ENCODE measurements around the gene PECR. TPM values are rescaled to one million over a fixed set of nuclear protein-coding genes. Genes with fewer than 3 reads are reported as not detected.

The PECR gene
- 16.2 TPM for total RNA-seq

DNA sequence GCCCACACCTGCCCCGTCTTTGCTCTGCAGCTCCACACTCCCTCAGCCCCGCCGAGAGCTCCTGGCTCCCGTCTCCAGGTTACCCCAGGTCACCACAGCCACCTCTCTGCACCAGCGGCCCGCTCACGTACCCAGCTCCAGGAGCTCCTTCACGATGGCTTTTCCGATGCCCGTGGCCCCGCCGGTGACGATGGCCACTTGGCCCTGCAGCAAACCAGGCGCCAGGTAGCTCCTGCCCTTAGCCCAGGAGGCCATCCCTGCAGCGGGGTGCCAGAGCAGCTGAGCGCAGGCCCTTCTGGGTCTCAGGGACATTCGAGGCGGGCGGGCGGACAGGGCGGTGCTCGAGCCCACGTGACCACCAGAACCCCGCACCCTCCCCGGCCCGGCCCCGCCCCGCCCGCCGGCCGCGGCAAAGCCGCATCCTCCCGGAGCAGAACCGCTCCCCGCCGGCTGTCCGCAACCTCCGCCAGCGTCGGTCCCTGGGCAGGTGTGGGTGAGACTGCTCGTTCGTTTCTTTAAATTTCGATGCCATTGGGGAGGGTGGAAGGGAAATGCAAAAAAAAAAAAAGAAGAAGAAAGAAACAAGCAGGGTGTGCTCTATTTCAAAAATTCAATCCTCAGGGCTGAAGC, at the start of gene PECR, which contains the start of gene TMEM169:
Gene PECR (minus strand): TSS at position 323 of the 630 bp plus-strand sequence. CDS start 68 bp downstream, at position 255.
Gene TMEM169 (plus strand): TSS at position 433 of the 630 bp plus-strand sequence. CDS start 14,045 bp downstream, outside the sequence.
- Histone ChIP-seq H3K9ac (ENCODE audit: low read depth in 1 of 3, low read length in 3 of 3) (peak within 1 kb of the TSS; percentile 74 to 89 (median 76)), H3K4me1 (ENCODE audit: control insufficient read depth in 3 of 3, insufficient read depth in 3 of 3, low read length in 3 of 3) (peaks cover 8 to 12% (median 9%) of the 10 kb centered on the region in 3 donors), H3K27ac (ENCODE audit: low read depth, low read length) (no peak within 1 kb of the TSS), H3K27me3 (ENCODE audit: control insufficient read depth in 3 of 3, insufficient read depth in 3 of 3, low read length in 3 of 3) (peaks cover 0 to 4% (median 0%) of the 10 kb centered on the region in 3 donors), H3K36me3 (ENCODE audit: control insufficient read depth in 3 of 3, insufficient read depth in 3 of 3, low read length in 3 of 3) (no peaks in the 10 kb centered on the region), H3K9me3 (ENCODE audit: control insufficient read depth in 3 of 3, low read length in 3 of 3) (no peaks in the 10 kb centered on the region), H3K4me3 (ENCODE audit: low read length in 3 of 3) (peak within 1 kb of the TSS; percentile 82 to 90 (median 89))

DNA sequence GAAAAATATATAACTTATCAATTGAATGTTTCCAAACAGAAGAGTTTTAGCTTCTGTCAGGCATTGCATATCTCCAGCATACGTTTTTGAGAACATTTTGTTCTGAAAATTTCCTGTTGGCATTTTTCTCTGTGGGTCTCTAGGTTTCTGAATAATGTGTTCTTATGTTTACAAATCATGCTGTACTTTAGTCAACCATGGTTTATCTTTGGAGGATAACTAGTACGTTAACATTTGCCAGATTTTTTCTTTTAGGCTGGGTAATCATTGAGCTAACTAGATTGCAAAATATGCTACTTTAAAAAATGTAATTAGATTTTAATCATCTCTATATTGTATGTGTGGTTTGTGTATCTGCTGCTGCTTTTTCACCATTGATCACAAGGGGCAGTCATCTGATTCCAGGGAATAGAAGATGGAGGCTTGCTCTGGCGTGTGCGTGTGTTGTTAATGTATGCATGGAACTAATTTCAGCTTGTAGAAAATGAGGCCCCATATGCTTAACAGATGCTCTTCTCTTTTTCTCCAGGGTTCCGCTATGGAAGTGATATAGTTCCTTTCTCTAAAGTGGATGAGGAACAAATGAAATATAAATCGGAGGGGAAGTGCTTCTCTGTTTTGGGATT, 48.9 kb upstream of the PECR start:
- H3K27ac ChIP-seq (ENCODE audit: low read depth, low read length), result no peak overlapping the region
- H3K4me1 ChIP-seq (ENCODE audit: control insufficient read depth in 3 of 3, insufficient read depth in 3 of 3, low read length in 3 of 3), result no peaks in the 10 kb centered on the region
- peaks cover 43 to 82% (median 71%) of the 10 kb centered on the region in 3 donors for H3K36me3 ChIP-seq (ENCODE audit: control insufficient read depth in 3 of 3, insufficient read depth in 3 of 3, low read length in 3 of 3)
- no peaks in the 10 kb centered on the region for H3K9me3 ChIP-seq (ENCODE audit: control insufficient read depth in 3 of 3, low read length in 3 of 3)
- no peak overlapping the region for H3K4me3 ChIP-seq (ENCODE audit: low read length in 3 of 3)
- no peak overlapping the region for H3K9ac ChIP-seq (ENCODE audit: low read depth in 1 of 3, low read length in 3 of 3)
- no peaks in the 10 kb centered on the region for H3K27me3 ChIP-seq (ENCODE audit: control insufficient read depth in 3 of 3, insufficient read depth in 3 of 3, low read length in 3 of 3)

GRCh38 chr2:216126943-216127342, 45.3 kb upstream of the PECR start:
- Histone ChIP-seq H3K9ac (ENCODE audit: low read depth in 1 of 3, low read length in 3 of 3) (no peak overlapping the region), H3K4me3 (ENCODE audit: low read length in 3 of 3) (no peak overlapping the region), H3K9me3 (ENCODE audit: control insufficient read depth in 3 of 3, low read length in 3 of 3) (no peaks in the 10 kb centered on the region), H3K27me3 (ENCODE audit: control insufficient read depth in 3 of 3, insufficient read depth in 3 of 3, low read length in 3 of 3) (no peaks in the 10 kb centered on the region), H3K4me1 (ENCODE audit: control insufficient read depth in 3 of 3, insufficient read depth in 3 of 3, low read length in 3 of 3) (no peaks in the 10 kb centered on the region), H3K27ac (ENCODE audit: low read depth, low read length) (no peak overlapping the region), H3K36me3 (ENCODE audit: control insufficient read depth in 3 of 3, insufficient read depth in 3 of 3, low read length in 3 of 3) (peaks cover 34 to 76% (median 62%) of the 10 kb centered on the region in 3 donors)

DNA sequence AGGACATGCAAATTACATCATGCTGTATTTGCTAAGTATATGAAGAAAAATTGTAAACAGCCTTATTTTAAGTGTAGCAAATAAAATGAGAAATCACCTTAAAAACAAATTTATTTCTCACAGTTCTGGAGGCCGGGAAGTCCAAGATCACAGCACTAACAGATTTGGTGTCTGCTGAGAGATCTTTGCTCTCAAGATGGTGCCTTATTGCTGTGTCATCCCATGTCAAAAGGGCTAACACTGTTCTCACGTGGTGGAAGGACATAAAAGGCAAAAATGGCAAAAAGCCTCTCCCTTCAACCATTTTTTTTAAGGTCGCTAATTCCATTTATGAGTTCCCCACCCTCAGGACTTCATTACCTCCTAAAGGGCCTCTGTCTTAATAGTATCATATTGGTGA, 39.6 kb upstream of the PECR start:
- no peaks in the 10 kb centered on the region for H3K9me3 ChIP-seq (ENCODE audit: control insufficient read depth in 3 of 3, low read length in 3 of 3)
- no peak overlapping the region for H3K4me3 ChIP-seq (ENCODE audit: low read length in 3 of 3)
- H3K27me3 ChIP-seq (ENCODE audit: control insufficient read depth in 3 of 3, insufficient read depth in 3 of 3, low read length in 3 of 3), result no peaks in the 10 kb centered on the region
- H3K36me3 ChIP-seq (ENCODE audit: control insufficient read depth in 3 of 3, insufficient read depth in 3 of 3, low read length in 3 of 3), result peaks cover 26 to 75% (median 64%) of the 10 kb centered on the region in 3 donors
- H3K4me1 ChIP-seq (ENCODE audit: control insufficient read depth in 3 of 3, insufficient read depth in 3 of 3, low read length in 3 of 3), result peaks cover 0 to under 1% (median 0%) of the 10 kb centered on the region in 3 donors
- no peak overlapping the region for H3K9ac ChIP-seq (ENCODE audit: low read depth in 1 of 3, low read length in 3 of 3)
- no peak overlapping the region for H3K27ac ChIP-seq (ENCODE audit: low read depth, low read length)

DNA sequence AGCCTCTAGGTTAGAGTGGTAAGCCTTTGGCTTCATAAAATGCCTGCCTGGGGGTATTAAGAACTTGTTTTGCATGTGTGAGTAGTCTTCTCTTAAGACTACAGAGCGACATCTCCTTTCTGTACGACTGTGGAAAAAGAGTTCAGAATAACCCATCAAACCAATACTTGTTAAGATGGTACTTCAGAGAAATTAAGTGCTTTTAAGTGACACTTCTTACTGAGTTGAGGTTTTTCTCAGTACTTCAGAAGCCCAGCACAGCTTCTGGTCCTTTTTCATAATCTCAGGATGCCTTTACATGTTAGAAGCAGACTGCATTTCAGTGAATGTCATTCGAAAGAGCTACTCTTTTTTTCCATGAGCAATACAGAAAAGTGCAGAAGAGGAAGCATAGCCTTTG, 38.4 kb upstream of the PECR start:
- peaks cover 20 to 64% (median 57%) of the 10 kb centered on the region in 3 donors for H3K36me3 ChIP-seq (ENCODE audit: control insufficient read depth in 3 of 3, insufficient read depth in 3 of 3, low read length in 3 of 3)
- H3K27ac ChIP-seq (ENCODE audit: low read depth, low read length), result no peak overlapping the region
- H3K4me3 ChIP-seq (ENCODE audit: low read length in 3 of 3), result no peak overlapping the region
- no peaks in the 10 kb centered on the region for H3K27me3 ChIP-seq (ENCODE audit: control insufficient read depth in 3 of 3, insufficient read depth in 3 of 3, low read length in 3 of 3)
- peaks cover 0 to 12% (median 6%) of the 10 kb centered on the region in 3 donors for H3K4me1 ChIP-seq (ENCODE audit: control insufficient read depth in 3 of 3, insufficient read depth in 3 of 3, low read length in 3 of 3)
- H3K9me3 ChIP-seq (ENCODE audit: control insufficient read depth in 3 of 3, low read length in 3 of 3), result no peaks in the 10 kb centered on the region
- no peak overlapping the region for H3K9ac ChIP-seq (ENCODE audit: low read depth in 1 of 3, low read length in 3 of 3)

GRCh38 chr2:216119146-216119545, 37.5 kb upstream of the PECR start:
- H3K27ac ChIP-seq (ENCODE audit: low read depth, low read length), result no peak overlapping the region
- H3K4me1 ChIP-seq (ENCODE audit: control insufficient read depth in 3 of 3, insufficient read depth in 3 of 3, low read length in 3 of 3), result peaks cover 4 to 16% (median 10%) of the 10 kb centered on the region in 3 donors
- no peak overlapping the region for H3K4me3 ChIP-seq (ENCODE audit: low read length in 3 of 3)
- peaks cover 20 to 58% (median 49%) of the 10 kb centered on the region in 3 donors for H3K36me3 ChIP-seq (ENCODE audit: control insufficient read depth in 3 of 3, insufficient read depth in 3 of 3, low read length in 3 of 3)
- H3K9me3 ChIP-seq (ENCODE audit: control insufficient read depth in 3 of 3, low read length in 3 of 3), result no peaks in the 10 kb centered on the region
- no peaks in the 10 kb centered on the region for H3K27me3 ChIP-seq (ENCODE audit: control insufficient read depth in 3 of 3, insufficient read depth in 3 of 3, low read length in 3 of 3)
- H3K9ac ChIP-seq (ENCODE audit: low read depth in 1 of 3, low read length in 3 of 3), result no peak overlapping the region

DNA sequence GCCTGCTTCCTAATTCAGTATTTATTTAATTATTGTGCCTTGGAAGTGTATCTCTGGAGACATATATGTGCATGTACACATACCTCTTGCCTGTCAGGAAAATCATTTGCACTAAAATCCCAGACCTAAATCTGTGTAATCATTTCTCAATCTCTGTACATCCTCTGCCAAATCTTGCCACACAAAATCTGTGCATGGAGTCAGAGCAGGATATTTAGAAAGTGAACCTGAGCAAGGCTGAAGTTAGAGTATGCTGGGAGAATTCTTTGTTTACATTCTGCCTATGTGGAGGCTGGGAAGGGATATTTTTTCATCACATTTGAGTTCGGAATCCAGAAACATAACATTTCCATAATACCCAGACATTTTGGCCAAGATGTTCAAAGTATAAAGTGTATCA, 36.9 kb upstream of the PECR start:
- H3K4me3 ChIP-seq (ENCODE audit: low read length in 3 of 3), result no peak overlapping the region
- H3K27me3 ChIP-seq (ENCODE audit: control insufficient read depth in 3 of 3, insufficient read depth in 3 of 3, low read length in 3 of 3), result no peaks in the 10 kb centered on the region
- H3K9ac ChIP-seq (ENCODE audit: low read depth in 1 of 3, low read length in 3 of 3), result no peak overlapping the region
- H3K4me1 ChIP-seq (ENCODE audit: control insufficient read depth in 3 of 3, insufficient read depth in 3 of 3, low read length in 3 of 3), result peaks cover 5 to 18% (median 11%) of the 10 kb centered on the region in 3 donors
- H3K9me3 ChIP-seq (ENCODE audit: control insufficient read depth in 3 of 3, low read length in 3 of 3), result no peaks in the 10 kb centered on the region
- no peak overlapping the region for H3K27ac ChIP-seq (ENCODE audit: low read depth, low read length)
- H3K36me3 ChIP-seq (ENCODE audit: control insufficient read depth in 3 of 3, insufficient read depth in 3 of 3, low read length in 3 of 3), result peaks cover 24 to 60% (median 45%) of the 10 kb centered on the region in 3 donors

DNA sequence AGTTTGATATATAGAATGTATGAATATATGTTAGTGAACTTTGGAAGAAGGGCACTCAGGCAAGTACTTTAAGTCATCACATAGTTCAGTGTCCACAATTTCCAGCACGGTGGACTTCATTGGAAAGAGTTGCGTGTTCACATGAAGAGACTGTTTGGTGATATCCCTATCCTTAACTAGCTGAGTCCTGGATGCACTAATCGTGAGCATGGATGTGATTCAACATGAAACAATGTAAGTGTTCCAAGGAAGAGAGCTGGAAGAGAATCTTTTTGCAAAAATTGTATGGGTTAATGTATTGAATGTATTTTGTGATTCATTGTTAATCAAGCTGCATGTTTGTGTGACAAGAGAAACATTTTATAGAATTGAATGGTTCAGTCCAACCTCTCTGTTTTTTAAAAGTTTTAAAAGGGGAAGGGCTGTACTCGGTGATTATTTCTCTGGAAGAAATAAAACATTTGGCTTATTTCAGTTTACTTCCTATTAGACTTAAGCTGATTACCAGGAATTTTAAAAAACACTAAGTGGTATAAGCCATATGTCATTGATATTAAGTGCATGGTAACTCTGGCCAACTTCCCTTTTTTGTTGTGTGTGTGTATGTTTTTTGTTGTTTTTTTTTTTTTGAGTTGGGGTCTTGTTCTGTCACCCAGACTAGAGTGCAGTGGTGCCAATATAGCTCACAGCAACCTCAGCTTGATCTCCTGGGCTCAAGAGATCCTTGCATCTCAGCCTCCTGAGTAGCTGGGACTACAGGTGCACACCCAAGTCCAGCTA, 36.1 kb upstream of the PECR start:
- Histone ChIP-seq H3K27ac (ENCODE audit: low read depth, low read length) (no peak overlapping the region), H3K27me3 (ENCODE audit: control insufficient read depth in 3 of 3, insufficient read depth in 3 of 3, low read length in 3 of 3) (no peaks in the 10 kb centered on the region), H3K36me3 (ENCODE audit: control insufficient read depth in 3 of 3, insufficient read depth in 3 of 3, low read length in 3 of 3) (peaks cover 21 to 63% (median 42%) of the 10 kb centered on the region in 3 donors), H3K9ac (ENCODE audit: low read depth in 1 of 3, low read length in 3 of 3) (no peak overlapping the region), H3K4me1 (ENCODE audit: control insufficient read depth in 3 of 3, insufficient read depth in 3 of 3, low read length in 3 of 3) (peaks cover 5 to 18% (median 11%) of the 10 kb centered on the region in 3 donors), H3K4me3 (ENCODE audit: low read length in 3 of 3) (no peak overlapping the region), H3K9me3 (ENCODE audit: control insufficient read depth in 3 of 3, low read length in 3 of 3) (no peaks in the 10 kb centered on the region)

DNA sequence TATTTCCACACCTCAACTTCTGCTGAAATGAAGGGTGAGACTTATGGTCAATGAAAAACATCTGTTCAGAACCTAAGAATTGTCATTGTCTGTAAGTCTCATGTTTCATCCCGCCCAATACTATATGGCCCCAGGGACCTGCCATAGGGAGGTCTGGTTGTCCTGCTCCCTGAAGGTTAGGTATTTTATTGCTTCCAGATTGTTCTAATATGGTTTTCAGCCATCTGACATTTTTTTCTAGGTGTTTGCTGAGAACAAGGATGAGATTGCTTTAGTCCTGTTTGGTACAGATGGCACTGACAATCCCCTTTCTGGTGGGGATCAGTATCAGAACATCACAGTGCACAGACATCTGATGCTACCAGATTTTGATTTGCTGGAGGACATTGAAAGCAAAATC, 34.8 kb upstream of the PECR start:
- Histone ChIP-seq H3K9ac (ENCODE audit: low read depth in 1 of 3, low read length in 3 of 3) (no peak overlapping the region), H3K27ac (ENCODE audit: low read depth, low read length) (no peak overlapping the region), H3K4me1 (ENCODE audit: control insufficient read depth in 3 of 3, insufficient read depth in 3 of 3, low read length in 3 of 3) (peaks cover 5 to 18% (median 11%) of the 10 kb centered on the region in 3 donors), H3K27me3 (ENCODE audit: control insufficient read depth in 3 of 3, insufficient read depth in 3 of 3, low read length in 3 of 3) (no peaks in the 10 kb centered on the region), H3K9me3 (ENCODE audit: control insufficient read depth in 3 of 3, low read length in 3 of 3) (no peaks in the 10 kb centered on the region), H3K36me3 (ENCODE audit: control insufficient read depth in 3 of 3, insufficient read depth in 3 of 3, low read length in 3 of 3) (peaks cover 16 to 61% (median 32%) of the 10 kb centered on the region in 3 donors), H3K4me3 (ENCODE audit: low read length in 3 of 3) (no peak overlapping the region)
